Activated CD4-positive, alpha-beta T cell treated with anti-CD3 and anti-CD28 coated beads, Interleukin-10, Interleukin-2, amounts not matched to agents 100 ng/mL and 50 ng/mL, durations not matched to agents 16 hours and 8 hours (primary cell): Measurements from ENCODE around the gene CIB4.

ENCODE experiments used
- DNase-seq: peaks from one replicate; pipeline ENCODE4 v3.0.0-alpha.2; 2020

The CIB4 gene

GRCh38 chr2:26640781-26641564 is at the start of gene CIB4:
Gene CIB4, minus strand, starts transcription at chr2:26641366. Its CDS starts 52 bp downstream, at chr2:26641314.
- DNase-seq, result no peak

GRCh38 chr2:26687801-26688200 is 46.6 kb upstream of the CIB4 start:
- no peak for DNase-seq

DNA sequence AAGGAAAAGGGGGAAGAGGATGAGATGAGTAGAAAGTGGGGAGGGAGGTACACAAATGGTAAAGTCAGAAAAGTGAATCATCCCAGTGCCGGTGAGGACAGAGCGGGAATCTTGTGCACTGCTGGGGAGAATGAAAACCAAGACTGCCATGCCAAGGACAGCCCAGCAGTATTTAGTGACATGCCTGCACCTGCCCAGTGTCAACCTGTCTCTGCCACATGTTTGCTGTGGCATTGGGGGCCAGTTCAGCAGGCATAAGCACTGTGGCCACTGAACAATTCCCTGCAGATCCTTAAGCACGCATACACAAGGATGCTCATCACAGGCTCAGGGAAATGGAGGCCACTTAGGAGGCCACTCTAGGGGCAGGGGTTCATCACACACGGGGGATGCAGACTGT is 46.2 kb upstream of the CIB4 start:
- DNase-seq, result no peak

DNA sequence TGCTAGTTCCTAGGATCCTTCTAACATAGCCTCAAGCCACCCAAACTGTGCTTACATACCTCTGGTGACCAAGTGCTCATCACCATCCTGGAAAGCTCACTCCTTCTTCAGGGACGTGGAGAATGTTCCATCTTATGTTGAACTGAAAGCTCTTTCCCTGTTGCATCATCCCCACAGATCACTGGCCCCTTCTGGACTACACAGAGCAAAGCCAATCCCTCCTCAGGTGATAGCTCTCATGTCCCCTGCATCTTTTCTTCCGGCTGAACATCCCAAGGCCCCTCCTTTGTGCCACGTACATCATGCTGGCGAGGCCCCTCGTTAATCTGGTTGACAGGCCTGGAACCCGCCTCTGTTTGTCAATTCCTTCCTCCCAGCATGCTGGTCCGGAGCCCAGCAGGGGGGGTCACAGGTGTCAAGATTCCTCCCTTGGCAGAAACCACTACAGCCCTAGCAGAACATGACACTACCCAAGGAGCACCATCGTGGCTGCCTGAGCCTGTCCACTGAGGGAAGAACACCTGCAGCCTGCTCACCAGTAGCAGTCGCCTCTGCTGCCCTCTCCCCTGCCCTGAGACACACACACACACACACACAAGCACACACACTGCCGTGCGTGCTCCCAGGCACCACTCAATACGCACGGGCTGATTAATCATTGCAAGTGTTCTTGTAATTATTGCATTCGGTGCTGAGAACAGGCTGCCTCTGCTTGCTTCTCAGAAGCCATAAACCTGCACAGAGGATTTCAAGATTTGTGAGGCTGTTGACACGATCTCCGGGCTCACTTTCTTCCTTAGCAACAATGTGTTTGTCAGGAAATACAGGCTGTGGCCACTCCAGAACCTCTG is 45.0 kb upstream of the CIB4 start:
- DNase-seq, result no peak

- DNase-seq, result no peak
Measured at GRCh38 chr2:26685341-26685740, 44.2 kb upstream of the CIB4 start.

- no peak for DNase-seq
Measured at GRCh38 chr2:26683583-26683982, 42.4 kb upstream of the CIB4 start.

GRCh38 chr2:26682155-26682554 is 41.0 kb upstream of the CIB4 start:
- no peak for DNase-seq

GRCh38 chr2:26681656-26682055 is 40.5 kb upstream of the CIB4 start:
- DNase-seq, result no peak

DNA sequence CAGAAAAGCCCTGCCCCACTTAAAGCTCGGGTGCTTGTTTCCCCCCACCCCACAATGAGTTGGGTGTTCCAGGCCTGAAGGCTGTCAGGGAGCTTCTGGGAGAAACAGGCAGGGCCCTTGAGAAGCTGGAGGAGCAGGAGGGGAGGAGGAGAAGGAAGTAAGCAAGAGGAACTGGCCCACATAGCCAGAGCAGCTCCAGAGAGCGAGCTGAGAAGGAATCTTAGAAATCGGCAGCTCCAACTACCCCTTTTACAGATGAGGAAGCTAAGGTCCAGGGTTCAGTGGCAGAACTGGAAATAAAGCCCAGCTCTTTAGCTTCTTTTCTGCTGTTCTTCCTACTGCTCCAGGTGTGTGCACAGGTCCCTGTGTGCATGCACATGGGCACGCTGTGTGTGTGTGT is 38.7 kb upstream of the CIB4 start:
- DNase-seq, result no peak

- no peak for DNase-seq
Measured at GRCh38 chr2:26678035-26678434, 36.9 kb upstream of the CIB4 start.

- DNase-seq, result no peak
Measured at GRCh38 chr2:26675651-26676255, 34.6 kb upstream of the CIB4 start.

DNA sequence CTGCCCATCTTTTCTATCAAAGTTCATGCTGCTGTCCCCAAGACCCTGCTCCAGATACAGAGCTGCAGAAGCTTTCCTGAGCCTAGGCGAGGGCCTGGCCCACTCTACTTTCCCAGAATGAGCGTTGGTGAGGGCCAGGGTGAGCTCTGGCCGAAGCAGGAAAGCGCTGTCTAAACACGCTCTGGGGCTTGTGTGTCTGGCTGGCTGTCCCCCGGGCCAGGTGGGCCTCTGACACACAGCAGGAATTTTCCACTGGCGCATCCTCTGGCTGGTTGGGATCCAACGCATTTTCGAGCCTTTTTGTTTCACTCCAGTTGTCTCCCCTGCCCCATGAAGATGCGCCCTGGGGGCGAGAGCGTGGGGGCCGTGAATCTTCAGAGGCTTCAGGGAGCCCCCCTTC is 33.6 kb upstream of the CIB4 start:
- DNase-seq, result no peak

DNA sequence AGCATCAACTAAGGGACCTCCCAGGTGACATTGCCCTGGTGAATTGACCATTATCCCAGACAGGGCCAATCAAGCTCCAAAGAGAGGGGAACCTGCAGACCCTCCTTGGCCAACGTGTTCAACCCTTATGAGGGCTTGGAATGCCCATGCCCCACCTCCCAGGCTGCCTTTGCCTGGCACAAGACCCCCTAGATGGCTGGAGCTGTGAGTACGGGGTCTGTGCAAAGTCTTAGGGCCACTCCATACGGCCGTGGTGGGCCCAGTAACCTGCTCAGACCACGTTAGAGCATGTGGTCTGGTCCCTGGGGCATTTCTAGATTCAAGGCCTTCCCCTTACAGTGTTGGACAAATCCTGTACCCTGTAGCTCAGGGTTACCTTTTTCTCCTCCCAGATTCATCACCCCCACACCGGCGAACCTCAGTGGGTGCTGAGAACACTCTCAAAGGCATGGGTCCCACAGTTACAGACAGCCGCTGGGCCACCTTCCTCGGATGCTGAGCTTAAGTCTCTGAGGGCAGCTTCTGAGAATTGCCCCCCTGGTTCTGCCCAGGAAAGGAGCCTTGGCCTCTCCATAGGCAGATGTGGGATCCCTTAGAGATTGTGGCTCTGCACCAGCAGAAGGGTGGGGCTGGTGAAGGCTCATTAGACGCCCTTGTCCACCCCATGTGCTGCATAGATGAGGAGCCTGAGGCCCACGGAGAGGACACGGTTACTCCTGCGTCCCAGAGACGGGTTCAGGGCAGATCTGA is 33.0 kb upstream of the CIB4 start:
- no peak for DNase-seq

GRCh38 chr2:26672818-26673393 is 31.7 kb upstream of the CIB4 start:
- no peak for DNase-seq

DNA sequence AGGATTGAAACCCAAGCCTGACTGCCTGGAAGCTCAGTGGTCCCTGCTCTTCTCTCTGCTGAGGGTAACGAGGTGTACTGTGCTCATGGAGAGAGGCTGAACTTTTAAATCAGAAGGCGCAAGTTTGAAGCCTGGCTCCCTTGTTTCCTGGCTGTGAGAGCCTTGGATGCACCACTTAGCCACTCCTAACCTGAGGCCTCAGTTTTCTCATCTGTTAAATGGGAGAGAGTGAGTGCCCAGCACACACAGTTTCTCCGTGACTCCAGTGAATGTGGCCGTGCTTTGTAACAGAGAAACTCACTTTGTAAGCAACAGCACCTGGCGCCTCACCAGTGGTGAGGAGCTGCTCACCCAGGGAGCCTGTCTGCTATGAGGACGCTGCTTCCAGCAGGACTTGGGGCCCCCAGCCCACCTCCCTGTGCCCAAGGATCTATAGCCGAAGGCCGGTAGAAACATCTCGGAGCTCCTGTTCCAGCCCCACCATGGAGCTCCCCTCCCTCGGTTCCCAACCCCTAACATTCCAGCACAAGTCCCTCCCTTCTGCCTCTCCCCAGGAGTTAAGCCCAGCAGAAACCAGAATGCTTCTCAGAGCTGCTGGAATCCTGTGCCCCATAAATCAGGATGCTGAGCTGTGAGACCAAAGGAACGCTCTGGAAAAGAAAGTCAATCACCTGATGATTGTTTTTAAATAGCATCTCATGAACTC is 31.1 kb upstream of the CIB4 start:
- no peak for DNase-seq

DNA sequence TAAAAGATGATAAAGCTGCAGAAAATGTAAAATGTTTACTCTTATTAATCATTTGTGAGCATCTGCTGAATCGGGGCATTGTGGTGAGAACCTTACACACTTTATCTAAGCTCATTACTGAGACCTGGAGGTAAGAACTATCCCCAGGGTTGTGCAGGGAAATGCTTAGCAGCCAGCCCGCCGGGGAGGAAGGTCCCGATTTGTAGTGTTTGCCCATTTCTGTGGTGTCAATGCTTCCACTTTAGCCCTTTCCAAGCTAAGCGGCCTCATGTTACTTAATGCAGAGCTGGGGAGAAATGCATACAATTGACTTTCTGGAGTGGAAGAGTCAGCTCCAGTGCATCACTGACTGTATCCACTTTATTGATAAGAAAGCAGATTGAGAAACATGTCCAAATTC is 30.5 kb upstream of the CIB4 start:
- DNase-seq, result no peak

DNA sequence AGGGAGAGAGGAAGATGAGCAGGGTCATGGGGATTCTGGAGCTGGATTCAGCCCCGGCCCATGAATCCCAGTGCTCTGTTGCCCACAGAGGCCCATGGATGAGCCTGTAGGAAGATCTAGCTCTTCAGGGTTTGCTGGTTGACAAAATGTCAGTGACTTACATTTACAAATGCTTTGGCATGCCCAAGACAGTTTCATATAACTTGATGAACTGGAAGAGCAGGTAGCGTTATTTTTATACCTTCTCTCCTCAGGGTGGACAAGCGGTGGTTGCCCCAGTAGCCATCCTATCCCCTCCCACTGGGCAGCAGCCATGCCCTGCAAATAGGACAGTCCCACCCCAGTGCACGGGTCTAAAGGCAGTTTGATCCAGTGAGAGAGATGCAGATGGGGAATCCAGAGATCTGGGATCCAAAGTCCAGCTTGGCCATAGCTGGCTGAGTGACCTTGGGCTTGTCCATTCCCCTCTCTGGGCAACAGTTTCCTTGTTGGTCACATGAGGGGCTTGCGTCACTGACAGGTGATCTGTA is 29.8 kb upstream of the CIB4 start:
- DNase-seq, result no peak

GRCh38 chr2:26670171-26670570 is 29.0 kb upstream of the CIB4 start:
- no peak for DNase-seq

- no peak for DNase-seq
Measured at GRCh38 chr2:26668856-26669750, 27.9 kb upstream of the CIB4 start.

DNA sequence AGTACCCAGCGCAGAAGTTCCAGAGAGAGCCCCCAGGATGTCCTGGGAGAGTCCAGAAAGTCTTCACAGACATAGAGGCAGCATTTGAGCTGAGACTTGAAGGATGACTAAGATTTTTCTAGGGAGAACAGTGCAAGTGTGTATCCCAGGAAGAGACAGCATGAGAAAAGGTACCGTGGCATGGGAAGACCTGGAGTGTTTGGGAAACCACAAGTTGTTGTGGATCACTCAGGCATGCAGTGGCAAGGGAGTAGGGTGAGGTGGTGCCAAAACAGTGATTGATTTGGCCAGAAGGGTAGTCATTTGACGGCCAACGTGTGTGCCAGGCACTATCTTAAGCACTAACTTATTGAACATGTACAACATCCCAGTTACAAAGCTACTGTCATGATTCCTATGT is 26.9 kb upstream of the CIB4 start:
- DNase-seq, result no peak

GRCh38 chr2:26666671-26667070 is 25.5 kb upstream of the CIB4 start:
- no peak for DNase-seq
